T-helper 2 cell treated with Interferon-gamma antibody and Interleukin-4, amounts not matched to agents 5 μg/mL and 100 μg/mL, for 36 hours (primary cell): ENCODE data around the gene PLA2G2A.
"Not testable (repeated sequence)": the region's sequence is repeated elsewhere in the genome, so short reads cannot be mapped to it uniquely, and the experiment has no call there.

Experiments used
- DNase-seq: peaks from one replicate; pipeline ENCODE4 v3.0.0; 2021; ENCODE audit warnings: low spot score
- H3K27ac Mint-ChIP-seq: one replicate; pipeline ENCODE4 v1.8.0; 2021; ENCODE audit warnings: mild to moderate bottlenecking, mixed read lengths
- H3K27me3 Mint-ChIP-seq: one replicate; pipeline ENCODE4 v1.8.0; 2021; ENCODE audit warnings: low read depth, mixed read lengths
- H3K36me3 Mint-ChIP-seq: one replicate; pipeline ENCODE4 v1.8.0; 2021; ENCODE audit warnings: low read depth, mixed read lengths
- H3K4me1 Mint-ChIP-seq: one replicate; pipeline ENCODE4 v1.8.0; 2021; ENCODE audit warnings: low read depth, mixed read lengths
- H3K4me3 Mint-ChIP-seq: one replicate; pipeline ENCODE4 v1.8.0; 2022; ENCODE audit warnings: mild to moderate bottlenecking, moderate library complexity, mixed read lengths
- H3K9me3 Mint-ChIP-seq: one replicate; pipeline ENCODE4 v1.8.0; 2021; ENCODE audit warnings: mixed read lengths

PLA2G2A gene

DNA sequence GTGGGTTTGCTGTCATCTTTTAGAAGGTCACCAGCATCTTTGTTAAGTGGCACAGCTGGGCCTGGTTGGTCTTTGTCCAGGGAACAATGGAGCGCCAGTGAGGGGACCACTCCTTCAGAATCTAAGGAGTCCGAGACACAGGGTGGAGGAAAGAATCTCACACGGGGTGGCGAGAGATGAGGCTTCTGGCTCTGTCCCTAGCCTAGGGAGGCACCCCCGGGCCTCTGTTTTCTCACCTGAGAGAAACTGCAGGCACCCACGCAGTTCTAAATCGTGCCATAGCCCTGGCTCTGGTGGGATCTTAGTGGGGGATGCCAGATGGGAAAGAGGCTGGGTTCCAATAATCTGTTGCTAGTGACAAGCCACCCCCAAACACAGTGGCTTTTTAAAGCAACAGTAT lies 45.1 kb downstream of the PLA2G2A start:
- Mint-ChIP-seq H3K4me3 (no peak overlapping the region), H3K27ac (no peak overlapping the region), H3K4me1 (no peaks in the 10 kb centered on the region), H3K36me3 (peaks cover 2% of the 10 kb centered on the region), H3K9me3 (peaks cover 30% of the 10 kb centered on the region), H3K27me3 (peaks cover 3% of the 10 kb centered on the region)
- no peak for DNase-seq

DNA sequence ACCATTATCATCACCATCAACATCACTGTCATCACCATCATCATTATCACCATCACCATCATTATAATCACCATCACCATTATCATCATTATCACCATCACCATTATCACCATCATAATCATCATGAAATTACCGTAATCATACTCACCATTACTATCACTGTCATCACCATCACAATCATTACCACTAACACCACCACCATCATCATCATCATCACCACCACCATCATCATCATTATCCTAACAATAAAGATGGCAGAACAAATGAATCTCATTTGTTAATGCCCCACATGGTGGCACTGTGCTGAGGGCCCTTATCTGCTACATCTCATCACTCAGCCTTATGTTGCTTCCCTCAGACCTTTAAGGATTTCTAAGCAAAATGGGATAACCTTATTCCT lies 46.6 kb downstream of the PLA2G2A start:
- H3K27me3 Mint-ChIP-seq, result peaks cover 5% of the 10 kb centered on the region
- H3K36me3 Mint-ChIP-seq, result peaks cover 2% of the 10 kb centered on the region
- H3K4me3 Mint-ChIP-seq, result no peak overlapping the region
- H3K4me1 Mint-ChIP-seq, result no peaks in the 10 kb centered on the region
- H3K9me3 Mint-ChIP-seq, result peaks cover 30% of the 10 kb centered on the region
- no peak overlapping the region for H3K27ac Mint-ChIP-seq
- DNase-seq, result no peak

DNA sequence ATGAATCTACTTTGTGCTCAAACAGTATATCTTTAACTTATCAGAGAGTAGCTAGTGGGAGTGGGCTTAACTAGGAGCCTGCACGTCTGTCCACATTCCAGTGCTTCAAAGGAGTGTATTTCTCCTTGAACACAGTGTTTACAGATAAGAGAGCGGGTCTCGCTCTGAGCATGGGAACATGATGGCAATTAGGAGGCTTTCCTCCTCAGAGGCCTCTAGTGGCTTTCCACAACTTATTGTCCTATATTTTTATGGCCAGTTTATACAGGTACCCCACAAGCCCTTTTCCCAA lies 52.3 kb downstream of the PLA2G2A start:
- not testable (repeated sequence) for H3K36me3 Mint-ChIP-seq, H3K4me1 Mint-ChIP-seq, DNase-seq, H3K27me3 Mint-ChIP-seq, H3K27ac Mint-ChIP-seq, H3K4me3 Mint-ChIP-seq
- peaks cover 19% of the 10 kb centered on the region for H3K9me3 Mint-ChIP-seq

DNA sequence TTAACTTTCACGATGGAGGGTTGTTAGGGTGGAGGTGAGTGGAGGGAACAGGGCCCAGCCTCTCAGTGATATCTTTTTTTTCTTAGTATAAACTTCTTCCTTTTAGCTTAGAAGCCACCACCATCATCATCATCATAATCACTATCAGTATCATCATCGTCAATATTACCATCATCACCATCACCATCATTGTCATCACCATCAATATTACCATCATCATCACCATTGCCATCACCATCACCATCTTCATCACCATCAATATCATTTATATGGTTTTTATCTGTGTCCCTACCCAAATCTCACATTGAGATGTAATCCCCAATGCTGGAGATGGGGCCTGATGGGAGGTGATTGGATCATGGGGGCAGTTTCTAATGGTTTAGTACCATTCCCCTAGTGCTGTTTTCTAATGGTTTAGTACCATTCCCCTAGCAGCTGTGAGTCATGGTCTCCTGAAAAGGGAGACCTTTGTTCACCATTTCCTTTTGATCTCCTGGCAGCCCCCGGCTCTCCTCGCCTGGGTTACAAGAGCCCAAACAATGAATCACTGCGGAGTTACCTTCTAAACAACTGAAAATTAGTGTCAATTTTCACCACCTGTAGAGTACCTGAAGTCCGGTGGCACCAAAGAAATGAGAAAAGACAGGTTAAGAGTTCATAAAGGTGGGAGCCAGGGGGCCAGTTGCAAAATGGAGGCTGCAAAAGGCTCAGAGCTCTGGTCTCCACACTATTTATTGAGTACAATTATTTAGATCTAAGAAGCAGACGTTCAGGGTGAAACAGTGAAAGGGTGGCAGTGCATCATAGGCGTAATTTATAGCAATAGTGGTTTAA lies 52.9 kb downstream of the PLA2G2A start:
- no peak for DNase-seq
- Mint-ChIP-seq H3K4me3 (no peak overlapping the region), H3K36me3 (no peaks in the 10 kb centered on the region), H3K27me3 (peaks cover 8% of the 10 kb centered on the region), H3K27ac (no peak overlapping the region), H3K9me3 (peaks cover 14% of the 10 kb centered on the region), H3K4me1 (no peaks in the 10 kb centered on the region)
